HEK293 (cell line): Measurements from ENCODE around the gene TPI1.

Source experiments
- EGR2 ChIP-seq: fragments of 450-650 bp; formaldehyde crosslinking; IDR thresholded peaks from 2 replicates; pipeline ENCODE4 v1.5.1; 2016; ENCODE audit warnings: low read depth, missing biosample characterization, missing genetic modification characterization
- SALL2 ChIP-seq: fragments of 450-650 bp; formaldehyde crosslinking; IDR thresholded peaks from 2 replicates; pipeline ENCODE4 v1.5.0; 2017; ENCODE audit warnings: missing biosample characterization, mild to moderate bottlenecking, missing genetic modification characterization, borderline replicate concordance
- ZBTB7A ChIP-seq: fragments of 450-650 bp; formaldehyde crosslinking; IDR thresholded peaks from 2 replicates; pipeline ENCODE4 v1.5.1; 2016; ENCODE audit warnings: low read depth, missing biosample characterization, missing genetic modification characterization
- ZBTB8A ChIP-seq: fragments of 450-650 bp; formaldehyde crosslinking; IDR thresholded peaks from 2 replicates; pipeline ENCODE4 v1.5.1; 2016; ENCODE audit warnings: missing biosample characterization, missing genetic modification characterization
- ZFP37 ChIP-seq: fragments of 450-650 bp; formaldehyde crosslinking; IDR thresholded peaks from 2 replicates; pipeline ENCODE4 v1.5.1; 2016; ENCODE audit warnings: missing biosample characterization, missing genetic modification characterization
- ZIC2 ChIP-seq: fragments of 450-650 bp; formaldehyde crosslinking; IDR thresholded peaks from 2 replicates; pipeline ENCODE4 v1.5.1; 2016; ENCODE audit warnings: missing biosample characterization, missing genetic modification characterization
- ZNF121 ChIP-seq: fragments of 450-650 bp; formaldehyde crosslinking; IDR thresholded peaks from 2 replicates; pipeline ENCODE4 v1.5.1; 2016; ENCODE audit warnings: missing biosample characterization, missing genetic modification characterization
- ZNF132 ChIP-seq: fragments of 450-650 bp; formaldehyde crosslinking; IDR thresholded peaks from 2 replicates; pipeline ENCODE4 v1.5.1; 2017; ENCODE audit warnings: missing biosample characterization, missing genetic modification characterization, borderline replicate concordance
- ZNF274 ChIP-seq, 2 experiments: fragments of 200-500 bp in 1 of 2; fragments of 450-650 bp in 1 of 2; sonication (Bioruptor generic) in 1 of 2; formaldehyde crosslinking in 1 of 2; IDR thresholded peaks; 2 replicates each; pipeline versions ENCODE4 v1.5.1 to v1.6.1; 2014 to 2016; ENCODE audit warnings: borderline replicate concordance in 1 of 2, inconsistent platforms in 1 of 2, low read length in 1 of 2, missing biosample characterization in 1 of 2, missing genetic modification characterization in 1 of 2
- ZNF302 ChIP-seq: fragments of 450-650 bp; formaldehyde crosslinking; IDR thresholded peaks from 2 replicates; pipeline ENCODE4 v1.5.1; 2016; ENCODE audit warnings: missing biosample characterization, missing genetic modification characterization, low read depth
- ZNF335 ChIP-seq: fragments of 450-650 bp; formaldehyde crosslinking; conservative IDR thresholded peaks from 2 replicates; pipeline ENCODE4 v1.5.1; 2016; ENCODE audit warnings: missing biosample characterization, missing genetic modification characterization
- ZNF558 ChIP-seq: fragments of 450-650 bp; formaldehyde crosslinking; IDR thresholded peaks from 2 replicates; pipeline ENCODE4 v1.5.1; 2016; ENCODE audit warnings: missing biosample characterization, missing genetic modification characterization
- ZNF664 ChIP-seq: fragments of 450-650 bp; formaldehyde crosslinking; IDR thresholded peaks from 2 replicates; pipeline ENCODE4 v1.5.1; 2016; ENCODE audit warnings: missing biosample characterization, missing genetic modification characterization
- ZNF707 ChIP-seq: fragments of 450-650 bp; formaldehyde crosslinking; IDR thresholded peaks from 2 replicates; pipeline ENCODE4 v1.5.1; 2016; ENCODE audit warnings: missing biosample characterization, missing genetic modification characterization
- ZNF768 ChIP-seq: fragments of 450-650 bp; formaldehyde crosslinking; IDR thresholded peaks from 2 replicates; pipeline ENCODE4 v1.5.1; 2018; ENCODE audit warnings: missing biosample characterization, mild to moderate bottlenecking, missing genetic modification characterization
- ZXDB ChIP-seq: fragments of 450-650 bp; formaldehyde crosslinking; IDR thresholded peaks from 2 replicates; pipeline ENCODE4 v1.5.1; 2016; ENCODE audit warnings: missing biosample characterization, missing genetic modification characterization
- TF ChIP-seq, protein P1 (sequence below): fragments of 450-650 bp; formaldehyde crosslinking; conservative IDR thresholded peaks from 2 replicates; pipeline ENCODE4 v1.5.1; 2016; ENCODE audit warnings: low read depth, missing biosample characterization, missing genetic modification characterization
- TF ChIP-seq, protein P2 (sequence below): fragments of 450-650 bp; formaldehyde crosslinking; IDR thresholded peaks from 2 replicates; pipeline ENCODE4 v1.5.1; 2017; ENCODE audit warnings: missing biosample characterization, missing genetic modification characterization
- TF ChIP-seq, protein P3 (sequence below): fragments of 450-650 bp; formaldehyde crosslinking; IDR thresholded peaks from 2 replicates; pipeline ENCODE4 v1.5.1; 2016; ENCODE audit warnings: missing biosample characterization, missing genetic modification characterization
- TF ChIP-seq, protein P4 (sequence below): fragments of 450-650 bp; formaldehyde crosslinking; IDR thresholded peaks from 2 replicates; pipeline ENCODE4 v1.5.1; 2016; ENCODE audit warnings: missing biosample characterization, missing genetic modification characterization
- TF ChIP-seq, protein P5 (sequence below): fragments of 450-650 bp; formaldehyde crosslinking; IDR thresholded peaks from 2 replicates; pipeline ENCODE4 v1.5.1; 2017; ENCODE audit warnings: missing biosample characterization, missing genetic modification characterization
- TF ChIP-seq, protein P6 (sequence below): fragments of 450-650 bp; formaldehyde crosslinking; IDR thresholded peaks from 2 replicates; pipeline ENCODE4 v1.5.1; 2017; ENCODE audit warnings: missing biosample characterization, missing genetic modification characterization
- TF ChIP-seq, protein P7 (sequence below): fragments of 450-650 bp; formaldehyde crosslinking; IDR thresholded peaks from 2 replicates; pipeline ENCODE4 v1.5.1; 2016; ENCODE audit warnings: missing biosample characterization, missing genetic modification characterization
- TF ChIP-seq, protein P8 (sequence below): fragments of 450-650 bp; formaldehyde crosslinking; IDR thresholded peaks from 2 replicates; pipeline ENCODE4 v1.5.1; 2016; ENCODE audit warnings: missing biosample characterization, missing genetic modification characterization

TPI1 gene

DNA sequence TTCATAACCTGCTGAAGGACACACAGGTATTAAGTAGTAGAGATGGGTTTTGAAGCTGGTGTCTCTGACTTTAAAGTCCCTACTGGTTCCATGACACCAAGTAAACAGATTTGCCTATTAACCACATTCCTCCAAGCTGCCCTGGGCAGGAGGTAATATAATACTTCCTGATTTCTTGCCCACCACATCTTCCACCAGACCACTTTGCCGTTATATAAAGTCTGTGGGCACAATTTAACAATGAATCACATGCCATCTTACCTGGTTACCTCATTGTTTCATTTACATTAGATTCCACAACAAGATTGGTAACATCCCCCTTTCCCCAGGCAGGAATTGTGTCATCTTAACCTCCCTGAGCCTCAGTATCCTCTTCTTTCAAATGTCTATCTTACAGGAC, 36.4 kb downstream of the TPI1 start (continued):
- TF ChIP-seq, protein P1, sequence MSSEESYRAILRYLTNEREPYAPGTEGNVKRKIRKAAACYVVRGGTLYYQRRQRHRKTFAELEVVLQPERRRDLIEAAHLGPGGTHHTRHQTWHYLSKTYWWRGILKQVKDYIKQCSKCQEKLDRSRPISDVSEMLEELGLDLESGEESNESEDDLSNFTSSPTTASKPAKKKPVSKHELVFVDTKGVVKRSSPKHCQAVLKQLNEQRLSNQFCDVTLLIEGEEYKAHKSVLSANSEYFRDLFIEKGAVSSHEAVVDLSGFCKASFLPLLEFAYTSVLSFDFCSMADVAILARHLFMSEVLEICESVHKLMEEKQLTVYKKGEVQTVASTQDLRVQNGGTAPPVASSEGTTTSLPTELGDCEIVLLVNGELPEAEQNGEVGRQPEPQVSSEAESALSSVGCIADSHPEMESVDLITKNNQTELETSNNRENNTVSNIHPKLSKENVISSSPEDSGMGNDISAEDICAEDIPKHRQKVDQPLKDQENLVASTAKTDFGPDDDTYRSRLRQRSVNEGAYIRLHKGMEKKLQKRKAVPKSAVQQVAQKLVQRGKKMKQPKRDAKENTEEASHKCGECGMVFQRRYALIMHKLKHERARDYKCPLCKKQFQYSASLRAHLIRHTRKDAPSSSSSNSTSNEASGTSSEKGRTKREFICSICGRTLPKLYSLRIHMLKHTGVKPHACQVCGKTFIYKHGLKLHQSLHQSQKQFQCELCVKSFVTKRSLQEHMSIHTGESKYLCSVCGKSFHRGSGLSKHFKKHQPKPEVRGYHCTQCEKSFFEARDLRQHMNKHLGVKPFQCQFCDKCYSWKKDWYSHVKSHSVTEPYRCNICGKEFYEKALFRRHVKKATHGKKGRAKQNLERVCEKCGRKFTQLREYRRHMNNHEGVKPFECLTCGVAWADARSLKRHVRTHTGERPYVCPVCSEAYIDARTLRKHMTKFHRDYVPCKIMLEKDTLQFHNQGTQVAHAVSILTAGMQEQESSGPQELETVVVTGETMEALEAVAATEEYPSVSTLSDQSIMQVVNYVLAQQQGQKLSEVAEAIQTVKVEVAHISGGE (tag by site-specific recombination), result peak; percentile 42; the same call in 1 of the 2 replicates
- TF ChIP-seq, protein P2, sequence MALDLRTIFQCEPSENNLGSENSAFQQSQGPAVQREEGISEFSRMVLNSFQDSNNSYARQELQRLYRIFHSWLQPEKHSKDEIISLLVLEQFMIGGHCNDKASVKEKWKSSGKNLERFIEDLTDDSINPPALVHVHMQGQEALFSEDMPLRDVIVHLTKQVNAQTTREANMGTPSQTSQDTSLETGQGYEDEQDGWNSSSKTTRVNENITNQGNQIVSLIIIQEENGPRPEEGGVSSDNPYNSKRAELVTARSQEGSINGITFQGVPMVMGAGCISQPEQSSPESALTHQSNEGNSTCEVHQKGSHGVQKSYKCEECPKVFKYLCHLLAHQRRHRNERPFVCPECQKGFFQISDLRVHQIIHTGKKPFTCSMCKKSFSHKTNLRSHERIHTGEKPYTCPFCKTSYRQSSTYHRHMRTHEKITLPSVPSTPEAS, result no peak
- TF ChIP-seq ZNF335 (tag by site-specific recombination) (no peak; the same call in 1 of the 2 replicates), ZNF707 (tag by site-specific recombination) (no peak), ZBTB8A (no peak), EGR2 (tag by site-specific recombination) (no peak), ZNF558 (tag by site-specific recombination) (no peak), ZNF302 (tag by site-specific recombination) (no peak), ZXDB (tag by site-specific recombination) (no peak), ZBTB7A (no peak), ZNF121 (tag by site-specific recombination) (no peak), ZNF132 (tag by site-specific recombination) (no peak), ZIC2 (tag by site-specific recombination) (no peak), ZFP37 (no peak), ZNF274 (IDR thresholded peaks at IDR 0.05; ENCODE audit: low read length) (no peak), ZNF274 (tag by site-specific recombination; IDR thresholded peaks at IDR 0.05; ENCODE audit: borderline replicate concordance) (no peak), SALL2 (tag by site-specific recombination) (no peak), ZNF664 (tag by site-specific recombination) (no peak), ZNF768 (tag by site-specific recombination) (no peak)
- TF ChIP-seq, protein P3, sequence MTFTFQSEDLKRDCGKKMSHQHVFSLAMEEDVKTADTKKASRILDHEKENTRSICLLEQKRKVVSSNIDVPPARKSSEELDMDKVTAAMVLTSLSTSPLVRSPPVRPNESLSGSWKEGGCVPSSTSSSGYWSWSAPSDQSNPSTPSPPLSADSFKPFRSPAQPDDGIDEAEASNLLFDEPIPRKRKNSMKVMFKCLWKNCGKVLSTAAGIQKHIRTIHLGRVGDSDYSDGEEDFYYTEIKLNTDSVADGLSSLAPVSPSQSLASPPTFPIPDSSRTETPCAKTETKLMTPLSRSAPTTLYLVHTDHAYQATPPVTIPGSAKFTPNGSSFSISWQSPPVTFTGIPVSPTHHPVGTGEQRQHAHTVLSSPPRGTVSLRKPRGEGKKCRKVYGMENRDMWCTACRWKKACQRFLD (tag by site-specific recombination), result no peak
- TF ChIP-seq, protein P4, sequence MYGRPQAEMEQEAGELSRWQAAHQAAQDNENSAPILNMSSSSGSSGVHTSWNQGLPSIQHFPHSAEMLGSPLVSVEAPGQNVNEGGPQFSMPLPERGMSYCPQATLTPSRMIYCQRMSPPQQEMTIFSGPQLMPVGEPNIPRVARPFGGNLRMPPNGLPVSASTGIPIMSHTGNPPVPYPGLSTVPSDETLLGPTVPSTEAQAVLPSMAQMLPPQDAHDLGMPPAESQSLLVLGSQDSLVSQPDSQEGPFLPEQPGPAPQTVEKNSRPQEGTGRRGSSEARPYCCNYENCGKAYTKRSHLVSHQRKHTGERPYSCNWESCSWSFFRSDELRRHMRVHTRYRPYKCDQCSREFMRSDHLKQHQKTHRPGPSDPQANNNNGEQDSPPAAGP (tag by site-specific recombination), result no peak
- TF ChIP-seq, protein P5, sequence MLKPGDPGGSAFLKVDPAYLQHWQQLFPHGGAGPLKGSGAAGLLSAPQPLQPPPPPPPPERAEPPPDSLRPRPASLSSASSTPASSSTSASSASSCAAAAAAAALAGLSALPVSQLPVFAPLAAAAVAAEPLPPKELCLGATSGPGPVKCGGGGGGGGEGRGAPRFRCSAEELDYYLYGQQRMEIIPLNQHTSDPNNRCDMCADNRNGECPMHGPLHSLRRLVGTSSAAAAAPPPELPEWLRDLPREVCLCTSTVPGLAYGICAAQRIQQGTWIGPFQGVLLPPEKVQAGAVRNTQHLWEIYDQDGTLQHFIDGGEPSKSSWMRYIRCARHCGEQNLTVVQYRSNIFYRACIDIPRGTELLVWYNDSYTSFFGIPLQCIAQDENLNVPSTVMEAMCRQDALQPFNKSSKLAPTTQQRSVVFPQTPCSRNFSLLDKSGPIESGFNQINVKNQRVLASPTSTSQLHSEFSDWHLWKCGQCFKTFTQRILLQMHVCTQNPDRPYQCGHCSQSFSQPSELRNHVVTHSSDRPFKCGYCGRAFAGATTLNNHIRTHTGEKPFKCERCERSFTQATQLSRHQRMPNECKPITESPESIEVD (tag by site-specific recombination), result no peak
- TF ChIP-seq, protein P6, sequence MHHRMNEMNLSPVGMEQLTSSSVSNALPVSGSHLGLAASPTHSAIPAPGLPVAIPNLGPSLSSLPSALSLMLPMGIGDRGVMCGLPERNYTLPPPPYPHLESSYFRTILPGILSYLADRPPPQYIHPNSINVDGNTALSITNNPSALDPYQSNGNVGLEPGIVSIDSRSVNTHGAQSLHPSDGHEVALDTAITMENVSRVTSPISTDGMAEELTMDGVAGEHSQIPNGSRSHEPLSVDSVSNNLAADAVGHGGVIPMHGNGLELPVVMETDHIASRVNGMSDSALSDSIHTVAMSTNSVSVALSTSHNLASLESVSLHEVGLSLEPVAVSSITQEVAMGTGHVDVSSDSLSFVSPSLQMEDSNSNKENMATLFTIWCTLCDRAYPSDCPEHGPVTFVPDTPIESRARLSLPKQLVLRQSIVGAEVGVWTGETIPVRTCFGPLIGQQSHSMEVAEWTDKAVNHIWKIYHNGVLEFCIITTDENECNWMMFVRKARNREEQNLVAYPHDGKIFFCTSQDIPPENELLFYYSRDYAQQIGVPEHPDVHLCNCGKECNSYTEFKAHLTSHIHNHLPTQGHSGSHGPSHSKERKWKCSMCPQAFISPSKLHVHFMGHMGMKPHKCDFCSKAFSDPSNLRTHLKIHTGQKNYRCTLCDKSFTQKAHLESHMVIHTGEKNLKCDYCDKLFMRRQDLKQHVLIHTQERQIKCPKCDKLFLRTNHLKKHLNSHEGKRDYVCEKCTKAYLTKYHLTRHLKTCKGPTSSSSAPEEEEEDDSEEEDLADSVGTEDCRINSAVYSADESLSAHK (tag by site-specific recombination), result no peak
- TF ChIP-seq, protein P7, sequence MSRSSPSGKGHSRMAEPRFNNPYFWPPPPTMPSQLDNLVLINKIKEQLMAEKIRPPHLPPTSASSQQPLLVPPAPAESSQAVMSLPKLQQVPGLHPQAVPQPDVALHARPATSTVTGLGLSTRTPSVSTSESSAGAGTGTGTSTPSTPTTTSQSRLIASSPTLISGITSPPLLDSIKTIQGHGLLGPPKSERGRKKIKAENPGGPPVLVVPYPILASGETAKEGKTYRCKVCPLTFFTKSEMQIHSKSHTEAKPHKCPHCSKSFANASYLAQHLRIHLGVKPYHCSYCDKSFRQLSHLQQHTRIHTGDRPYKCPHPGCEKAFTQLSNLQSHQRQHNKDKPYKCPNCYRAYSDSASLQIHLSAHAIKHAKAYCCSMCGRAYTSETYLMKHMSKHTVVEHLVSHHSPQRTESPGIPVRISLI (tag by site-specific recombination), result no peak
- TF ChIP-seq, protein P8, sequence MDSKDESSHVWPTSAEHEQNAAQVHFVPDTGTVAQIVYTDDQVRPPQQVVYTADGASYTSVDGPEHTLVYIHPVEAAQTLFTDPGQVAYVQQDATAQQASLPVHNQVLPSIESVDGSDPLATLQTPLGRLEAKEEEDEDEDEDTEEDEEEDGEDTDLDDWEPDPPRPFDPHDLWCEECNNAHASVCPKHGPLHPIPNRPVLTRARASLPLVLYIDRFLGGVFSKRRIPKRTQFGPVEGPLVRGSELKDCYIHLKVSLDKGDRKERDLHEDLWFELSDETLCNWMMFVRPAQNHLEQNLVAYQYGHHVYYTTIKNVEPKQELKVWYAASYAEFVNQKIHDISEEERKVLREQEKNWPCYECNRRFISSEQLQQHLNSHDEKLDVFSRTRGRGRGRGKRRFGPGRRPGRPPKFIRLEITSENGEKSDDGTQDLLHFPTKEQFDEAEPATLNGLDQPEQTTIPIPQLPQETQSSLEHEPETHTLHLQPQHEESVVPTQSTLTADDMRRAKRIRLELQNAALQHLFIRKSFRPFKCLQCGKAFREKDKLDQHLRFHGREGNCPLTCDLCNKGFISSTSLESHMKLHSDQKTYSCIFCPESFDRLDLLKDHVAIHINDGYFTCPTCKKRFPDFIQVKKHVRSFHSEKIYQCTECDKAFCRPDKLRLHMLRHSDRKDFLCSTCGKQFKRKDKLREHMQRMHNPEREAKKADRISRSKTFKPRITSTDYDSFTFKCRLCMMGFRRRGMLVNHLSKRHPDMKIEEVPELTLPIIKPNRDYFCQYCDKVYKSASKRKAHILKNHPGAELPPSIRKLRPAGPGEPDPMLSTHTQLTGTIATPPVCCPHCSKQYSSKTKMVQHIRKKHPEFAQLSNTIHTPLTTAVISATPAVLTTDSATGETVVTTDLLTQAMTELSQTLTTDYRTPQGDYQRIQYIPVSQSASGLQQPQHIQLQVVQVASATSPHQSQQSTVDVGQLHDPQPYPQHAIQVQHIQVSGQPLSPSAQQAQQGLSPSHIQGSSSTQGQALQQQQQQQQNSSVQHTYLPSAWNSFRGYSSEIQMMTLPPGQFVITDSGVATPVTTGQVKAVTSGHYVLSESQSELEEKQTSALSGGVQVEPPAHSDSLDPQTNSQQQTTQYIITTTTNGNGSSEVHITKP, result peak; percentile 37
